Epithelial cell of prostate (primary cell): ENCODE data around the gene SPDL1.

Source experiments
- DNase-seq: peaks from one replicate; pipeline ENCODE4 v3.0.0-alpha.2; 2011; ENCODE audit warnings: low read depth, low spot score
- H3K27ac ChIP-seq: fragments of 450-650 bp; 2 replicates; pipeline ENCODE4 v1.5.1; 2017; ENCODE audit warnings: mild to moderate bottlenecking

Gene SPDL1

GRCh38 chr5:169583424-169584220 lies at the start of gene SPDL1:
TSS of gene SPDL1 (plus strand) at chr5:169583773. CDS start at chr5:169588417, 4,644 bp downstream.
- peak; percentile 82 for DNase-seq
- peak within 1 kb of the TSS; percentile 44 for H3K27ac ChIP-seq

- DNase-seq: no peak
These were observed 49.2 kb upstream of the SPDL1 start for GRCh38 chr5:169534311-169534880.

GRCh38 chr5:169534939-169535338 lies 48.6 kb upstream of the SPDL1 start:
- no peak overlapping the region for H3K27ac ChIP-seq
- DNase-seq: no peak

More at GRCh38 chr5:169534311-169534880, 49.2 kb upstream of the SPDL1 start:
- H3K27ac ChIP-seq: no peak overlapping the region

- DNase-seq: no peak
- no peak overlapping the region for H3K27ac ChIP-seq
These were observed 44.6 kb upstream of the SPDL1 start for GRCh38 chr5:169538944-169539343.

- no peak for DNase-seq
- no peak overlapping the region for H3K27ac ChIP-seq
These were observed 40.8 kb upstream of the SPDL1 start for GRCh38 chr5:169542811-169543210.

- no peak for DNase-seq
- H3K27ac ChIP-seq: no peak overlapping the region
These were observed 39.2 kb upstream of the SPDL1 start for GRCh38 chr5:169544264-169544950.

- peak; percentile 20 for DNase-seq
- H3K27ac ChIP-seq: no peak overlapping the region
These were observed 37.8 kb upstream of the SPDL1 start for GRCh38 chr5:169545762-169546161.

GRCh38 chr5:169546346-169546745 lies 37.2 kb upstream of the SPDL1 start:
- no peak for DNase-seq
- H3K27ac ChIP-seq: no peak overlapping the region

- no peak for DNase-seq
- H3K27ac ChIP-seq: no peak overlapping the region
These were observed 36.1 kb upstream of the SPDL1 start for GRCh38 chr5:169547508-169547907.

- no peak overlapping the region for H3K27ac ChIP-seq
- no peak for DNase-seq
These were observed 35.3 kb upstream of the SPDL1 start for GRCh38 chr5:169548315-169548714.

GRCh38 chr5:169549453-169550100 lies 34.0 kb upstream of the SPDL1 start:
- no peak for DNase-seq
- H3K27ac ChIP-seq: no peak overlapping the region

GRCh38 chr5:169550227-169550626 lies 33.3 kb upstream of the SPDL1 start:
- no peak overlapping the region for H3K27ac ChIP-seq
- DNase-seq: no peak

- no peak overlapping the region for H3K27ac ChIP-seq
- DNase-seq: no peak
These were observed 32.4 kb upstream of the SPDL1 start for GRCh38 chr5:169551146-169551545.

- H3K27ac ChIP-seq: no peak overlapping the region
- no peak for DNase-seq
These were observed 31.9 kb upstream of the SPDL1 start for GRCh38 chr5:169551696-169552095.

GRCh38 chr5:169554251-169554650 lies 29.3 kb upstream of the SPDL1 start:
- no peak for DNase-seq
- H3K27ac ChIP-seq: no peak overlapping the region

GRCh38 chr5:169557838-169558237 lies 25.7 kb upstream of the SPDL1 start:
- H3K27ac ChIP-seq: no peak overlapping the region
- DNase-seq: no peak

GRCh38 chr5:169561893-169562292 lies 21.7 kb upstream of the SPDL1 start:
- no peak overlapping the region for H3K27ac ChIP-seq
- DNase-seq: no peak

GRCh38 chr5:169563369-169563768 lies 20.2 kb upstream of the SPDL1 start:
- no peak for DNase-seq
- no peak overlapping the region for H3K27ac ChIP-seq

- no peak overlapping the region for H3K27ac ChIP-seq
- DNase-seq: no peak
These were observed 17.4 kb upstream of the SPDL1 start for GRCh38 chr5:169566202-169566601.

- H3K27ac ChIP-seq: no peak overlapping the region
- no peak for DNase-seq
These were observed 16.5 kb upstream of the SPDL1 start for GRCh38 chr5:169567079-169567478.

- DNase-seq: no peak
- H3K27ac ChIP-seq: no peak overlapping the region
These were observed 14.1 kb upstream of the SPDL1 start for GRCh38 chr5:169569513-169569912.
